Jurkat, Clone E6-1 (cell line): ENCODE results near the gene LINGO3.

Experiments
- DNase-seq: peaks from one replicate; pipeline ENCODE4 v3.0.0-alpha.2; 2011; ENCODE audit warnings: low read depth, low spot score
- H3K4me3 ChIP-seq: 2 replicates; pipeline ENCODE4 v1.5.1; 2011; ENCODE audit warnings: mild to moderate bottlenecking, low read length, control low read depth, moderate library complexity

LINGO3 gene

DNA sequence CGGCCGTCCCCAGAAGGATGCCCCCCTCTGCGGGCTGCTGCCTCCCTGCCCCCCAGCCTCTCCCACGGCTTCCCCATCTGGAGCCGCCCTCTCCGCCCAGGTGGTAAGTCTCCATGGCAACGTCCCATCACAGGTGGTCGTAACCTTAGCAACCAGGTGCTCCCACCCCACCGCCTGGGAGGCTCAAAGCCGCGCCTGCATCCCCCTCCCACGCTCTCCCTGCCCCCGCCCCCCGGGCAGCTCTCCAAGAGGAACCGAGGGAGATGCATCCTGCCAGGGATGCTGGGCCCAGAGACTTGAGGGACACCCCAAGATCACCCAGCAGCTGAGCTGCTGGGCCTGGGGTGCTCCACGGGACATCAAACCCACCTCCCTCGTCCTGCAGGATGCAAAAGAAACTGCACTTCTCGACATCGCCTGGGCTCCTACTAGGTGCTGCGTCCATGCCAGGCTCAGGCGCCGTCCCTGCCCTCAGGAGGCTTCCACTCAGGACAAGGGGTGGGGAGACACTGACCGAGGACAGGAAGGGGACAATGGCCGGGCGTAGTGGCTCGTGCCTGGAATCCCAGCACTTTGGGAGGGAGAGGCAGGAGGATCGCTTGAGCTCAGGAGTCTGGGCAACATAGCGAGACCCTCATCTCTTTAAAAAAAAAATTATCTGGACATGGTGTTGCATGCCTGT lies 5.0 kb upstream of the LINGO3 start:
- DNase-seq: no peak
- H3K4me3 ChIP-seq: no peak overlapping the region

DNA sequence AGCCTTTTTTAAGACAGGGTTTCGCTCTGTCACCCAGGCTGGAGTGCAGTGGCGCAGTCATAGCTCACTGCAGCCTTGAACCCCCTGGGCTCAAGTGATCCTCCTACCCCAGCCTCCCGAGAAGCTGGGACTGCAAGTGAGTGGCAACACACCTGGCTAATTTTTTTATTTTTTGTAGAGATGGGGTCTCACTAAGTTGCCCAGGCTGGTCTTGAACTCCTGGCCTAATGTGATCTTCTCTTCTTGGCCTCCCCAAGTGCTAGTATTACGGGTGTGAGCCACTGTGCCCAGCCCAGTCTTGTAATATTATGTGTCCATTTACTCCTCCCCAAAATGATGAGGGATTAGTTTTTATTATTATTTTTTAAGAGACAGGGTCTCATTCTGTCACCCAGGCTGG lies 3.1 kb upstream of the LINGO3 start:
- no peak for DNase-seq
- H3K4me3 ChIP-seq: no peak overlapping the region

DNA sequence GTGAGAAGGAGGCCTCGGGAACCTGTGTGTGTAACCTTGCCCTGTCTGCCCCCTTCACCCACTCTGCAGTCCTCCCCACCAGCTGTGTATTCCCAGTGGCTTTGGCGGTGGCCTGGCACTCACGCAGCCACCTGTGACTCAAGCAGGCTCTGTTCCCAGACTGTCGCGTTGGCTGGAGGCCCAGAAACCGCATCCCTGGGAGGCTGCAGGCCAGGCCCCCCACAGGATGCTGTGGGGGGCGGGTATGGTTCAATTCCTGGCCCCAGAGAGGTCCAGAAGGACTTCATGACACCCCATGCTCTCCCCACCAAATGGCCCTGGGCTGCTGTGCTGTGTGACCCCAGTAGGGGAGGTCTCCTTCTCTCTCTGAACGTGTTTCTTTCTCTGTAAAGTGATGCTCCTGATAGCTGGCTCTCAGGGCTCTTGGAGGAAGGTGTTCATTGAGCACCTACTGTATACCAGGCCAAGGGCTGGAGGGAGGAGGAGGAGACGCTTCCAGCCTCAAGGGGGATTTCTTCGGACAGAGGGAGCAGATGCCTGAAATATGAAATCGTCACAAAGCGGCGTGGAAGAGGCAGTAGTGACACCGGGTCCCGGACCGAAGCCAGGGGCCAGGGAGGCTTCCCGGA lies 1.9 kb upstream of the LINGO3 start:
- no peak overlapping the region for H3K4me3 ChIP-seq
- DNase-seq: no peak

- no peak for DNase-seq
- H3K4me3 ChIP-seq: no peak overlapping the region
These were observed 389 bp downstream of the LINGO3 start for GRCh38 chr19:2307518-2308012.

DNA sequence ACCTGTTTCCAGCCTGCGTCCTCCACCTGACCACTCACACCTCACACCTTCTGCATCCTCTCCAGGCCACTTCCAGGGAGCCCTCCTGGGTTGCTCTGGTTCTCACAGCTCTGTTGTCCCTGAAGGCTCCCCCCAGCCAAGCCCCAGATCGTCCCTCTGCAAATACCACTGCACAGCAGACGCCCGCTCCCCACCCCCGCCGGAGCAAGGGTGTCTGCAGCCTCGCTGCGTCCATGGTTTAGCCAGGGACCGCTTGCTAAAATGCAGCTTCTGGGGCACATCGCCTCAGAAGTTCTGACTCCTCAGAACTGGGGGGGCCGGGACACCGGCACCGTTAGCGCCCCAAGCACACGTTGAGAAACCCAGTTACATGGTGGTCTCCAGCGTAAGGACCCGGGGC lies 983 bp downstream of the LINGO3 start:
- H3K4me3 ChIP-seq: no peak overlapping the region

GRCh38 chr19:2306281-2306806 lies 1.6 kb downstream of the LINGO3 start:
- no peak overlapping the region for H3K4me3 ChIP-seq
- no peak for DNase-seq

More for the DNA sequence above, 983 bp downstream of the LINGO3 start:
- no peak for DNase-seq

DNA sequence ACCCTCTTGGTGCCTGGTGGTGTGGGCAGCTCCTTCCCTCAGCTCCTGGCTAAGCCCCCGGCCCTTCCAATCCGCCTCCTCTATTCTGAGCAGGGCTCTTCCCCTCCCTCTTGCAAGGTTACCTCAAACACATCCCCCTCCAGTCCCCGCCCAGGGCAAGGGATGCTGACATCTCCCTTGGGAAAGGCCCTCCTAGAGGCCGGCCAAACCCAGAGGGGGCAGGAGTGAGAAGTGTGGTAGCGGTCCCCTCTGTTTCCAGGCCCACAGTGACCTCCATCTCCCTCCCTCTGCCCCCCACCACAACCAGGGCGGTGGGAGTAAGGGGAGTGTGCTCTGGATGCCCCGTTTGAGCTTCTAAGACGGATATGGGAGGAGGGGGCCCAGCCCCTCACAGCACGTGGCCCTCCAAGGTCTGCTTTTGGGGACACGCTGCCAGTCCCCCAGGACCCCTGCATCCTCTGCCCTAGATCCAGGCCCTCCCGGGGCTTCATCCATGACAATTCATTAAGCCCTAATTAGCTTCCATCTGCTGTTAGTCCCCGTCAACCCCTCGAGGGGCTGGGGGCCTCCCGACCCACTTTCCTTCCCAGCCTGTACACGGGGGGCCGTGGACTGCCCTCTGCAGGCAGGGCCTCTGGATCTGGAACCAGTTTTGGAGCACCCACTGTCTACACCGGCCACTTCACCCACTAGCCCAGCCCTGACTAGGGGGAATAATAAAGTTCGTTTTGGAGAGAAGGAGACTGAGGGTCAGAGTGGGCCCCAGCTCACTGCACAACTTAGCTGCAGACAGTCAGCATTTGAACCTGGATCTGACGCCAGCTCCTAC lies 2.3 kb downstream of the LINGO3 start:
- DNase-seq: no peak
- no peak overlapping the region for H3K4me3 ChIP-seq

DNA sequence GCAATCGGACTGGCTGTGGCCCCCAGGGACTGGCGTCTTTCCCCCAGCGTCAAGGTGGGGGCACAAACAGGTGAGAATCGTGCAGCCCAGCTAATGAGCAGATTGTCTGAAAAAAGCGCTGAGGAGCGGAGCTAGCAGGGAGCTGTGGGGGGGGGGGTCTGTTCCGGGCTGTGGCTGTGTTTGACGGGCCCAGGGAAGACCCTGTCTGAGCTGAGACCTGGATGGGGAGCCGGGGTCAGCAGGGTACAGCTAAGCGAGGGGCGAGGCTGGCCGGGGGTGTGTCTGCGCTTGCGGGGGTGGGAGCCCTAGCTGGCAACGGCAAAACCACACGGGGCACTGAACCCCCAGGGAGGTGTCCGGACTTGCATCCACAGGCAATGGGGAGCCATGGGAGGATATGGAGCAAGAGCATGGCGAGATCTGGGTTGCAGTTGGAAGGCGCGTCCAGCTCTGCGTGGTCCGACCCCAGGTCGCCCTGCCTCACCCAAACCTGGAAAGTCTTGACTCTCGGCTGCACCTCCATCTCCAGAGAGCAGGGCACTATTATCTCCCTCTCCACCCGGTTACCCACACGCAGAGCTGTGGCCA lies 4.6 kb downstream of the LINGO3 start:
- no peak for DNase-seq
- H3K4me3 ChIP-seq: no peak overlapping the region

GRCh38 chr19:2302319-2303210 lies 5.4 kb downstream of the LINGO3 start:
- DNase-seq: no peak
- H3K4me3 ChIP-seq: no peak overlapping the region

DNA sequence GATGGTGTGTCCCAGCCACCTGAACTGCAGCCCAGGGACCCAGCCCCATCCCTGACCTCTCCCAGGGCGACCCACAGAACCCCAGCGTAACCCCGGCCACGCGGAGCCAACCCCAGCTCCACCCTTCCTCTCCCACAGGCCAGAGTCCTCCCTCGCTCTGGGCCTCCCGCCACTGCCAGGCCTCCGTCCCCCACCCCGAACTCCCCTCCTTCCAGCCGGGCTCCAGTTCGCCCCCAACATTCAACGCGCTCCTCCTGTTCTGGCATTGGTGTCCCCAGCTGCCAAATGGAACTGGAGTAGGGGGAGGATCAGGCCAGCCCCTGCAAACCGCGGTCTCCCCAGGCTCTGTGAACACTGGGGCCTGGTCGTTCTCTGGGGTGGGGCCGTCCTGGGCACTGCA lies 7.4 kb downstream of the LINGO3 start:
- DNase-seq: no peak
- H3K4me3 ChIP-seq: no peak overlapping the region

DNA sequence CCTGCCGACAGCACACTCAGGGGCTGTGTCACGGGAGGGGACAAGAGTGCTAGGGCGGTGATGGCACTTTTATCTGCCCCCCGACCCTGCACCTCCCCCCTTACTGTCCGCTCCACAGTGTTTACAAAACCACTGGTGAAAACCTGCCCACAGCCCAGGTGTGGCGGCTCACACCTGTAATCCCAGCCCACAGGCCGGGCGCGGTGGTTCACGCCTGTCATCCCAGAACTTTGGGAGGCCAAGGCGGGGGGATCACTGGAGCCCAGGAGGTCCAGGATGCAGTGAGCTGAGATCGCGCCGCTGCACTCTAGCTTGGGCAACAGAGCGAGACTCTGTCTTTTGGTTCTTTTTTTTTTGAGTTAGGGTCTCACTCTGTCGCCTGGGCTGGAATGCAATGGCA lies 11.8 kb downstream of the LINGO3 start:
- no peak overlapping the region for H3K4me3 ChIP-seq
- DNase-seq: no peak

DNA sequence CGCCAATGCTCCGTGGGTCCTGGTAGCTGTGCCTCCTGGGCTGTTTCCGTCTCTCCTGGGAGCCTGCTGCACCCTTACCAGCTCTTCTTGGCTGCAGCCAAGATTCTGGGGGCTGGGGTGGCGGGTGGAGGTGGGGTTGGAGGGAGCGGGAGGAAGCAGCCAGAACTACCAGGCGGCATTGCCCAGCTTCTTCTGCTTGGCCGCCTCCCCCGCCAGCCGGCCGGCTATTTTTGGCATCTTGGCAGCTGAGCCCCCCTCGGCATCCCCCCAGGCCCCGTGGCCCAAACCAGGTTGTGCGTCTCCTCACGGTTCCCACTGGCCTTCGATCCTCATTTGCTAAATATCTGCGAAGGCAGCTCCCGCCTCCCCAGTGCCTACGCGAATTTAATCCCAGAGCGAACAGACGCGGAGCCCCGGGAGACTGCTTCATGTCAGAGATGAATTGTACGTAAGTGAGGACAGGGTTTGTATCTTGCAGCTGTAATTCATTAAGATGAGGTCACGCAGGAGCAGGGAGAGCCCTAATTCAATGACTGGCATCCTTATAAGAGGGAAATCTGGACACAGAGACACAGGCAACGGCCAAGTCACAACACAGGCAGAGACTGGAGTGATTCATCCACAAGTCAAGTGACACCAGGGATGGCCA lies 13.1 kb downstream of the LINGO3 start:
- no peak for DNase-seq
- no peak overlapping the region for H3K4me3 ChIP-seq

DNA sequence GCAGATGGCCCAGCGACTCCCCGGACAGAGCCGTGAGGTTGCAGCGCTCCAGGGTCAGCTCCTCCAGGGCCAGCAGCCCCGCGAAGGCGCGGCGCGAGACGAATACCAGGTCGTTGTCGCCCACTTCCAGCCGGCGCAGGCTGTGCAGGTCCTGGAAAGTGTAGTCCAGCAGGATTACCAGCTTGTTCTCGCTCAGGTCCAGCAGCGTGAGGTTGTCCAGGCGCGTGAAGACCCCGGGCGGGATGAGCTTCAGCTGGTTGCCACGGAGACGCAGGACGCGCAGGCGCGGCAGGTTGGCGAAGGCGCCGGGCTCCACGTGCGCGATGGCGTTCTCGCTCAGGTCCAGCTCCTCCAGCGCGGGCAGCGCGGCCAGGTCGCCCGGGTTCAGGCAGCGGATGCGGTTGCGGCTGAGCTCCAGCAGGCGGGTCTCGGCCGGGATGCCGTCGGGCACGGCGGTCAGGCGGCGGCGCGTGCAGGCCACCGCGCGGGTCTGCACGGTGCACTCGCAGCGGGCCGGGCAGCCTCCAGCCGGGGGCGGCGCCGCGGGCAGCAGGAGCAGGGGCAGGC lies 16.7 kb downstream of the LINGO3 start:
- H3K4me3 ChIP-seq: no peak overlapping the region

DNA sequence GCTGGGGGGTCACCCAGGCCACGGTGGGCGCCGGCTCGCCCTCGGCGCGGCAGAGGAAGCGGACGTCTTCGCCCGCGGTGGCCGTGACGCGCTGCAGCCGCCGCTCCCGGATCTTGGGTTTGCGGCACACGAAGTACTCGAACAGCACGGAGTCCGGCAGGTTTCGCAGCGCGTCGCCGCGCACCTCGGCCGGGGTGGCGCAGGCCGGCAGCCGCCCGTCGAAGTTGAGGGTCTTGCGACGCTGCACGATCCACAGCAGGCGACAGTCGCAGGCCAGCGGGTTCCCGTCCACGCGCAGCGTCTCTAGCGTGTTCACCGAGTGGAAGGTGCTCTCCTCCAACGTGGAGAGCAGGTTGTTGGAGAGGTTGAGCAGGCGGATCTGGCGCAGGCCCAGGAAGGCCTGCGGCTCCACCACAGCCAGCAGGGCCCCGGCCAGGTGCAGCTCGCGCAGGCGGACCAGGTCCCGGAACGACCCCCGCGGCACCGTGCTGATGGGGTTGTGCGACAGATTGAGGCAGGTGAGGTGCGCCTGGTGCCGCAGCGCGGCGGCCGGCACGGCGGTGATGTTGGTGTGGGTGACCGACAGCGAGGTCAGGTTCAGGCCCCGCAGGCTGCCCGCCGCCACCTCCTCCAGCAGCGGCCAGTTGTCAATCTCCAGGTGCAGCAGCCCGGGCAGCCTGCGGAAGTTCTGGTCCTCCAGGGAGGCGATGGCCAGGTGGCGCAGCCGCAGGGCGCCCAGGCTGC lies 17.3 kb downstream of the LINGO3 start:
- H3K4me3 ChIP-seq: no peak overlapping the region
- no peak for DNase-seq

More for the DNA sequence above, 16.7 kb downstream of the LINGO3 start:
- no peak for DNase-seq

GRCh38 chr19:2289714-2290435 lies 18.1 kb downstream of the LINGO3 start:
- no peak for DNase-seq
- peak overlapping the region; percentile 37 for H3K4me3 ChIP-seq
